H9 (cell line): ENCODE measurements around the gene TNK2. TPM values are rescaled to one million over a fixed set of nuclear protein-coding genes. Genes with fewer than 3 reads are reported as not detected.
"Not testable (repeated sequence)": the region's sequence is repeated elsewhere in the genome, so short reads cannot be mapped to it uniquely, and the experiment has no call there.

Source experiments
- DNase-seq: peaks from one replicate; pipeline ENCODE4 v3.0.0-alpha.2; 2017
- H2AFZ ChIP-seq: one replicate; pipeline ENCODE4 v1.6.1; 2013; ENCODE audit warnings: mild to moderate bottlenecking, low read length, control low read depth, moderate library complexity
- H2AK5ac ChIP-seq: 2 replicates; pipeline ENCODE4 v1.6.1; 2013; ENCODE audit warnings: low read length, control low read depth, mixed read lengths; ENCODE audit not compliant: insufficient read length
- H2BK120ac ChIP-seq: one replicate; pipeline ENCODE4 v1.6.1; 2013; ENCODE audit warnings: low read depth, mild to moderate bottlenecking, low read length, control low read depth, inconsistent platforms; ENCODE audit not compliant: poor library complexity, severe bottlenecking
- H2BK12ac ChIP-seq: 2 replicates; pipeline ENCODE4 v1.6.1; 2013; ENCODE audit warnings: low read length, control low read depth, mixed read lengths, low read depth; ENCODE audit not compliant: insufficient read length
- H2BK15ac ChIP-seq: 2 replicates; pipeline ENCODE4 v1.6.1; 2013; ENCODE audit warnings: low read depth, low read length, control low read depth
- H2BK20ac ChIP-seq: one replicate; pipeline ENCODE4 v1.6.1; 2013; ENCODE audit warnings: low read depth, mild to moderate bottlenecking, low read length, control low read depth, inconsistent platforms; ENCODE audit not compliant: poor library complexity, severe bottlenecking
- H2BK5ac ChIP-seq: 2 replicates; pipeline ENCODE4 v1.6.1; 2013; ENCODE audit warnings: low read length, control low read depth, mixed read lengths; ENCODE audit not compliant: insufficient read length
- H3K14ac ChIP-seq: 2 replicates; pipeline ENCODE4 v1.6.1; 2013; ENCODE audit warnings: low read length, control low read depth; ENCODE audit not compliant: insufficient read depth
- H3K18ac ChIP-seq: 2 replicates; pipeline ENCODE4 v1.6.1; 2013; ENCODE audit warnings: low read depth, mild to moderate bottlenecking, mixed read lengths, low read length, control low read depth; ENCODE audit not compliant: insufficient read length
- H3K23ac ChIP-seq: 2 replicates; pipeline ENCODE4 v1.6.1; 2013; ENCODE audit warnings: low read length, control low read depth, mixed read lengths, low read depth; ENCODE audit not compliant: insufficient read length
- H3K23me2 ChIP-seq: 2 replicates; pipeline ENCODE4 v1.6.1; 2013; ENCODE audit warnings: low read depth, mild to moderate bottlenecking, mixed read lengths, low read length, control low read depth; ENCODE audit not compliant: insufficient read length, poor library complexity, severe bottlenecking
- H3K27ac ChIP-seq: 2 replicates; pipeline ENCODE4 v1.5.1; 2013; ENCODE audit warnings: low read length, control low read depth, mixed read lengths, low read depth; ENCODE audit not compliant: insufficient read length
- H3K27me3 ChIP-seq: 2 replicates; pipeline ENCODE4 v1.6.1; 2013; ENCODE audit warnings: low read length, control low read depth, inconsistent platforms; ENCODE audit not compliant: insufficient read depth
- H3K4ac ChIP-seq: 2 replicates; pipeline ENCODE4 v1.6.1; 2013; ENCODE audit warnings: low read depth, mild to moderate bottlenecking, control low read depth, inconsistent platforms, low read length, moderate library complexity
- H3K4me1 ChIP-seq: 2 replicates; pipeline ENCODE4 v1.6.1; 2013; ENCODE audit warnings: low read length, control low read depth, inconsistent platforms; ENCODE audit not compliant: insufficient read depth
- H3K4me2 ChIP-seq: 2 replicates; pipeline ENCODE4 v1.6.1; 2013; ENCODE audit warnings: low read length, control low read depth, mixed read lengths; ENCODE audit not compliant: insufficient read length, insufficient read depth
- H3K56ac ChIP-seq: 2 replicates; pipeline ENCODE4 v1.6.1; 2013; ENCODE audit warnings: low read depth, mild to moderate bottlenecking, mixed read lengths, low read length, control low read depth; ENCODE audit not compliant: insufficient read length
- H3K79me1 ChIP-seq: 2 replicates; pipeline ENCODE4 v1.6.1; 2013; ENCODE audit warnings: low read depth, mild to moderate bottlenecking, moderate library complexity, low read length, control low read depth, inconsistent platforms; ENCODE audit not compliant: insufficient read depth, poor library complexity, severe bottlenecking
- H3K79me2 ChIP-seq: 2 replicates; pipeline ENCODE4 v1.6.1; 2013; ENCODE audit warnings: low read length, control low read depth, inconsistent platforms; ENCODE audit not compliant: insufficient read depth
- H3K9ac ChIP-seq: 2 replicates; pipeline ENCODE4 v1.6.1; 2013; ENCODE audit warnings: low read length, control low read depth, mixed read lengths; ENCODE audit not compliant: insufficient read length; ENCODE audit errors: extremely low read depth
- H3K9me3 ChIP-seq: one replicate; pipeline ENCODE4 v1.6.1; 2013; ENCODE audit warnings: low read depth, low read length, inconsistent platforms; ENCODE audit not compliant: control insufficient read depth
- H3T11ph ChIP-seq: one replicate; pipeline ENCODE4 v1.6.1; 2013; ENCODE audit warnings: mild to moderate bottlenecking, low read length, control low read depth, inconsistent platforms
- H4K20me1 ChIP-seq: one replicate; pipeline ENCODE4 v1.6.1; 2013; ENCODE audit not compliant: control insufficient read depth, insufficient read length, insufficient read depth
- H4K5ac ChIP-seq: 2 replicates; pipeline ENCODE4 v1.6.1; 2013; ENCODE audit warnings: low read depth, mild to moderate bottlenecking, mixed read lengths, low read length, control low read depth; ENCODE audit not compliant: insufficient read length
- H4K8ac ChIP-seq: replicated peaks from 2 replicates; pipeline ENCODE4 v1.6.1; 2013; ENCODE audit warnings: low read length, control low read depth, mixed read lengths, low read depth; ENCODE audit not compliant: insufficient read length
- H4K91ac ChIP-seq: 2 replicates; pipeline ENCODE4 v1.6.1; 2013; ENCODE audit warnings: low read depth, mild to moderate bottlenecking, moderate library complexity, mixed read lengths, low read length, control low read depth; ENCODE audit not compliant: insufficient read length
- H3K27ac Mint-ChIP-seq, 3 experiments: 2 replicates in 2 of 3; 3 replicates in 1 of 3; pipeline ENCODE4 v1.8.0; 2020 to 2021; ENCODE audit warnings: mixed read lengths in 3 of 3, mild to moderate bottlenecking in 1 of 3, moderate library complexity in 1 of 3
- H3K27me3 Mint-ChIP-seq: 2 replicates; pipeline ENCODE4 v1.8.0; 2021; ENCODE audit warnings: low read depth, mild to moderate bottlenecking, moderate library complexity, mixed read lengths
- H3K36me3 Mint-ChIP-seq, 3 experiments: 2 replicates in 2 of 3; 3 replicates in 1 of 3; pipeline ENCODE4 v1.8.0; 2020 to 2021; ENCODE audit warnings: low read depth in 3 of 3, mixed read lengths in 3 of 3; ENCODE audit not compliant: insufficient read depth in 1 of 3
- H3K4me1 Mint-ChIP-seq, 2 experiments: 2 replicates each; pipeline ENCODE4 v1.8.0; 2020; ENCODE audit warnings: mixed read lengths in 2 of 2
- H3K4me3 Mint-ChIP-seq, 2 experiments: 2 replicates in 1 of 2; 3 replicates in 1 of 2; pipeline ENCODE4 v1.8.0; 2020 to 2021; ENCODE audit warnings: mild to moderate bottlenecking in 2 of 2, mixed read lengths in 2 of 2, moderate library complexity in 1 of 2
- H3K9me3 Mint-ChIP-seq, 2 experiments: 2 replicates in 1 of 2; 3 replicates in 1 of 2; pipeline ENCODE4 v1.8.0; 2020; ENCODE audit warnings: mild to moderate bottlenecking in 2 of 2, mixed read lengths in 2 of 2, moderate library complexity in 1 of 2
- WGBS: extraction: QIAGEN DNeasy Blood & Tissue Kit; methylation state at CpG from one replicate; pipeline ENCODE4 v1.1.7; 2013; ENCODE audit warnings: missing lambda C conversion rate, low lambda C conversion rate, mixed read lengths; ENCODE audit not compliant: insufficient read length; ENCODE audit errors: extremely low coverage; 5-methylcytosine and 5-hydroxymethylcytosine counted together
- total RNA-seq: library from RNA; stranded (reverse); gene quantifications from 2 replicates; pipeline ENCODE4 v1.2.1, GENCODE V29; 2021

The TNK2 gene
- total RNA-seq, 1 experiment from 2014 or later: 34.5 TPM

GRCh38 chr3:195901836-195902585 is 6.3 kb downstream of the TNK2 start:
- not testable (repeated sequence) for H3K27me3 ChIP-seq, H3K18ac ChIP-seq, H2AFZ ChIP-seq, H3K23ac ChIP-seq, H3K4me3 Mint-ChIP-seq, H3K9ac ChIP-seq, H2AK5ac ChIP-seq, H3K4me2 ChIP-seq, H3K27ac ChIP-seq, H3K27ac Mint-ChIP-seq, H2BK12ac ChIP-seq, H3K79me2 ChIP-seq, H3K36me3 Mint-ChIP-seq, H3K9me3 ChIP-seq, H3K56ac ChIP-seq, H3K14ac ChIP-seq, H3K4ac ChIP-seq, H4K8ac ChIP-seq, H2BK5ac ChIP-seq, H3K79me1 ChIP-seq, H4K5ac ChIP-seq, H3T11ph ChIP-seq, H3K23me2 ChIP-seq, H3K27me3 Mint-ChIP-seq, DNase-seq, H2BK120ac ChIP-seq, H2BK20ac ChIP-seq, H2BK15ac ChIP-seq, H4K91ac ChIP-seq, H3K4me1 ChIP-seq, H3K9me3 Mint-ChIP-seq, H4K20me1 ChIP-seq
- H3K4me1 Mint-ChIP-seq: peaks cover 17 to 23% of the 10 kb centered on the region in 2 experiments
- no CpG with 5 or more reads among the region's 16 CpGs for WGBS
